ENCODE data around the gene PEX5L. TPM values are rescaled to one million over a fixed set of nuclear protein-coding genes. Genes with fewer than 3 reads are reported as not detected.

Gene PEX5L
- total and polyA plus RNA-seq, 2 donors (not counting 1 experiment from before 2014, with no cell fraction given): 0.52 to 5.9 TPM

GRCh38 chr3:180063783-180064182 lies 27.0 kb upstream of the PEX5L start:
- H3K4me1 ChIP-seq (ENCODE audit: control insufficient read depth, extremely low read depth, insufficient read depth, low read length): no peaks in the 10 kb centered on the region
- no peak overlapping the region for H3K27ac ChIP-seq (ENCODE audit: insufficient read depth, low read length)
- no peaks in the 10 kb centered on the region for H3K9me3 ChIP-seq (ENCODE audit: control insufficient read depth, insufficient read depth, low read depth, low read length)
- H2AFZ ChIP-seq (ENCODE audit: low read length): no peak overlapping the region
- no peak overlapping the region for H3K9ac ChIP-seq (ENCODE audit: insufficient read depth, low read length)
- H3K27me3 ChIP-seq (ENCODE audit: control insufficient read depth, insufficient read depth, low read length): no peaks in the 10 kb centered on the region
- TF ChIP-seq CTCF (conservative IDR thresholded peaks at IDR 0.05 in 1 of 2, IDR thresholded peaks at IDR 0.05 in 1 of 2; ENCODE audit: low read depth in 1 of 2, low read length in 2 of 2) (no peak), EZH2 (IDR thresholded peaks at IDR 0.05; ENCODE audit: low read length, missing control alignments) (no peak)
- H3K79me2 ChIP-seq (ENCODE audit: control insufficient read depth, insufficient read depth, low read length): no peaks in the 10 kb centered on the region
- no peak for DNase-seq (ENCODE audit: low read depth in 2 of 2)
- H3K36me3 ChIP-seq (ENCODE audit: control insufficient read depth, insufficient read depth, low read length): no peaks in the 10 kb centered on the region
- H3K4me3 ChIP-seq (replicated peaks in 1 of 4; ENCODE audit: control extremely low read depth in 1 of 4, insufficient read depth in 1 of 4, low read depth in 3 of 4, low read length in 4 of 4): no peak overlapping the region
- H4K20me1 ChIP-seq (ENCODE audit: control insufficient read depth, extremely low read depth, insufficient read depth, low read length): no peaks in the 10 kb centered on the region
- H3K4me2 ChIP-seq (ENCODE audit: extremely low read depth, insufficient read depth, low read length): no peak overlapping the region

- Histone ChIP-seq H3K4me3 (replicated peaks in 1 of 4; ENCODE audit: control extremely low read depth in 1 of 4, insufficient read depth in 1 of 4, low read depth in 3 of 4, low read length in 4 of 4) (no peak overlapping the region), H2AFZ (ENCODE audit: low read length) (no peak overlapping the region), H3K9me3 (ENCODE audit: control insufficient read depth, insufficient read depth, low read depth, low read length) (no peaks in the 10 kb centered on the region), H4K20me1 (ENCODE audit: control insufficient read depth, extremely low read depth, insufficient read depth, low read length) (no peaks in the 10 kb centered on the region), H3K4me2 (ENCODE audit: extremely low read depth, insufficient read depth, low read length) (no peak overlapping the region), H3K27me3 (ENCODE audit: control insufficient read depth, insufficient read depth, low read length) (no peaks in the 10 kb centered on the region), H3K27ac (ENCODE audit: insufficient read depth, low read length) (no peak overlapping the region), H3K79me2 (ENCODE audit: control insufficient read depth, insufficient read depth, low read length) (no peaks in the 10 kb centered on the region), H3K4me1 (ENCODE audit: control insufficient read depth, extremely low read depth, insufficient read depth, low read length) (no peaks in the 10 kb centered on the region), H3K36me3 (ENCODE audit: control insufficient read depth, insufficient read depth, low read length) (no peaks in the 10 kb centered on the region), H3K9ac (ENCODE audit: insufficient read depth, low read length) (no peak overlapping the region)
- no peak for TF ChIP-seq CTCF (conservative IDR thresholded peaks at IDR 0.05 in 1 of 2, IDR thresholded peaks at IDR 0.05 in 1 of 2; ENCODE audit: low read depth in 1 of 2, low read length in 2 of 2)
- TF ChIP-seq EZH2 (IDR thresholded peaks at IDR 0.05; ENCODE audit: low read length, missing control alignments): no peak
- DNase-seq (ENCODE audit: low read depth in 2 of 2): no peak
These were observed 26.0 kb upstream of the PEX5L start for GRCh38 chr3:180062771-180063170.

GRCh38 chr3:180059356-180059755 lies 22.6 kb upstream of the PEX5L start:
- DNase-seq (ENCODE audit: low read depth in 2 of 2): peak in 1 of 2 donors; percentile 61
- Histone ChIP-seq H3K79me2 (ENCODE audit: control insufficient read depth, insufficient read depth, low read length) (no peaks in the 10 kb centered on the region), H3K27ac (ENCODE audit: insufficient read depth, low read length) (no peak overlapping the region), H3K9me3 (ENCODE audit: control insufficient read depth, insufficient read depth, low read depth, low read length) (no peaks in the 10 kb centered on the region), H3K4me3 (replicated peaks in 1 of 4; ENCODE audit: control extremely low read depth in 1 of 4, insufficient read depth in 1 of 4, low read depth in 3 of 4, low read length in 4 of 4) (no peak overlapping the region), H3K27me3 (ENCODE audit: control insufficient read depth, insufficient read depth, low read length) (no peaks in the 10 kb centered on the region), H3K4me1 (ENCODE audit: control insufficient read depth, extremely low read depth, insufficient read depth, low read length) (no peaks in the 10 kb centered on the region), H3K4me2 (ENCODE audit: extremely low read depth, insufficient read depth, low read length) (no peak overlapping the region), H2AFZ (ENCODE audit: low read length) (no peak overlapping the region), H4K20me1 (ENCODE audit: control insufficient read depth, extremely low read depth, insufficient read depth, low read length) (no peaks in the 10 kb centered on the region), H3K9ac (ENCODE audit: insufficient read depth, low read length) (no peak overlapping the region), H3K36me3 (ENCODE audit: control insufficient read depth, insufficient read depth, low read length) (no peaks in the 10 kb centered on the region)
- TF ChIP-seq EZH2 (IDR thresholded peaks at IDR 0.05; ENCODE audit: low read length, missing control alignments) (no peak), CTCF (conservative IDR thresholded peaks at IDR 0.05 in 1 of 2, IDR thresholded peaks at IDR 0.05 in 1 of 2; ENCODE audit: low read depth in 1 of 2, low read length in 2 of 2) (no peak)

Data from fibroblast of lung (primary cell).